ENCODE data around the gene TICAM1. TPM values are rescaled to one million over a fixed set of nuclear protein-coding genes. Genes with fewer than 3 reads are reported as not detected.
A peak's percentile ranks its signal among the peaks of the same experiment; 100 is the strongest.
"Not testable (repeated sequence)": the region's sequence is repeated elsewhere in the genome, so short reads cannot be mapped to it uniquely, and the experiment has no call there.

The TICAM1 gene
- total and polyA plus RNA-seq, 2 donors, result 0.66 to 4.7 TPM

GRCh38 chr19:4868286-4868834 is 36.8 kb upstream of the TICAM1 start:
- Histone ChIP-seq H3K9me3 (ENCODE audit: control insufficient read depth in 2 of 2, insufficient read depth in 1 of 2, low read length in 1 of 2) (no peaks in the 10 kb centered on the region), H3K27me3 (ENCODE audit: control insufficient read depth in 2 of 2, insufficient read depth in 1 of 2, low read length in 1 of 2) (no peaks in the 10 kb centered on the region), H3K4me3 (ENCODE audit: low read length in 2 of 2) (no peak overlapping the region), H3K27ac (ENCODE audit: low read depth in 1 of 2, low read length in 1 of 2) (no peak overlapping the region), H3K36me3 (ENCODE audit: control insufficient read depth in 2 of 2, insufficient read depth in 2 of 2, low read length in 1 of 2) (peaks cover 0 to 5% of the 10 kb centered on the region in 2 donors), H3K4me1 (ENCODE audit: control insufficient read depth in 2 of 2, insufficient read depth in 2 of 2, low read length in 2 of 2) (peaks cover 2 to 34% of the 10 kb centered on the region in 2 donors)
- 96% methylated on average over 10 of the region's 10 CpGs for WGBS
- no peak for DNase-seq (ENCODE audit: low read depth in 6 of 9, low spot score in 9 of 9)

- H3K9me3 ChIP-seq (ENCODE audit: control insufficient read depth in 2 of 2, insufficient read depth in 1 of 2, low read length in 1 of 2), result no peaks in the 10 kb centered on the region
- peak within 1 kb of the TSS; percentile 81 to 86 for H3K27ac ChIP-seq (ENCODE audit: low read depth in 1 of 2, low read length in 1 of 2)
- peaks cover 0 to 28% of the 10 kb centered on the region in 2 donors for H3K4me1 ChIP-seq (ENCODE audit: control insufficient read depth in 2 of 2, insufficient read depth in 2 of 2, low read length in 2 of 2)
- peak within 1 kb of the TSS; percentile 82 to 85 for H3K4me3 ChIP-seq (ENCODE audit: low read length in 2 of 2)
- DNase-seq (ENCODE audit: low read depth in 6 of 9, low spot score in 9 of 9), result peak; percentile 55 to 91 (median 82)
- H3K36me3 ChIP-seq (ENCODE audit: control insufficient read depth in 2 of 2, insufficient read depth in 2 of 2, low read length in 1 of 2), result peaks cover 0 to 5% of the 10 kb centered on the region in 2 donors
- H3K27me3 ChIP-seq (ENCODE audit: control insufficient read depth in 2 of 2, insufficient read depth in 1 of 2, low read length in 1 of 2), result no peaks in the 10 kb centered on the region
- WGBS, result 7% methylated on average over 46 of the region's 46 CpGs
These were observed 36.2 kb upstream of the TICAM1 start, which contains the start of gene PLIN3 for GRCh38 chr19:4867534-4868285. PLIN3 (minus strand) TSS chr19:4867667; CDS start chr19:4861394, 6,273 bp downstream.

GRCh38 chr19:4866595-4867424 is 35.3 kb upstream of the TICAM1 start:
- H3K27ac ChIP-seq (ENCODE audit: low read depth in 1 of 2, low read length in 1 of 2), result peak overlapping the region; percentile 81 to 86
- peak in 4 of 9 donors; percentile 61 to 83 (median 66) for DNase-seq (ENCODE audit: low read depth in 6 of 9, low spot score in 9 of 9)

GRCh38 chr19:4861147-4861546 is 29.6 kb upstream of the TICAM1 start:
- peaks cover 32 to 41% of the 10 kb centered on the region in 2 donors for H3K36me3 ChIP-seq (ENCODE audit: control insufficient read depth in 2 of 2, insufficient read depth in 2 of 2, low read length in 1 of 2)

More at GRCh38 chr19:4866595-4867424, 35.3 kb upstream of the TICAM1 start:
- Histone ChIP-seq H3K9me3 (ENCODE audit: control insufficient read depth in 2 of 2, insufficient read depth in 1 of 2, low read length in 1 of 2) (no peaks in the 10 kb centered on the region), H3K4me1 (ENCODE audit: control insufficient read depth in 2 of 2, insufficient read depth in 2 of 2, low read length in 2 of 2) (peaks cover 0 to 23% of the 10 kb centered on the region in 2 donors), H3K27me3 (ENCODE audit: control insufficient read depth in 2 of 2, insufficient read depth in 1 of 2, low read length in 1 of 2) (no peaks in the 10 kb centered on the region), H3K4me3 (ENCODE audit: low read length in 2 of 2) (peak overlapping the region; percentile 82 to 85), H3K36me3 (ENCODE audit: control insufficient read depth in 2 of 2, insufficient read depth in 2 of 2, low read length in 1 of 2) (peaks cover 5% of the 10 kb centered on the region in 2 donors)
- WGBS, result 4% methylated on average over 22 of the region's 22 CpGs

GRCh38 chr19:4859697-4860096 is 28.2 kb upstream of the TICAM1 start:
- no peaks in the 10 kb centered on the region for H3K27me3 ChIP-seq (ENCODE audit: control insufficient read depth in 2 of 2, insufficient read depth in 1 of 2, low read length in 1 of 2)
- WGBS, result 99% methylated on average over 11 of the region's 11 CpGs
- H3K4me1 ChIP-seq (ENCODE audit: control insufficient read depth in 2 of 2, insufficient read depth in 2 of 2, low read length in 2 of 2), result no peaks in the 10 kb centered on the region
- DNase-seq (ENCODE audit: low read depth in 6 of 9, low spot score in 9 of 9), result no peak
- peaks cover 40 to 50% of the 10 kb centered on the region in 2 donors for H3K36me3 ChIP-seq (ENCODE audit: control insufficient read depth in 2 of 2, insufficient read depth in 2 of 2, low read length in 1 of 2)
- no peak overlapping the region for H3K27ac ChIP-seq (ENCODE audit: low read depth in 1 of 2, low read length in 1 of 2)
- no peak overlapping the region for H3K4me3 ChIP-seq (ENCODE audit: low read length in 2 of 2)
- no peaks in the 10 kb centered on the region for H3K9me3 ChIP-seq (ENCODE audit: control insufficient read depth in 2 of 2, insufficient read depth in 1 of 2, low read length in 1 of 2)

More at GRCh38 chr19:4861147-4861546, 29.6 kb upstream of the TICAM1 start:
- no peak for DNase-seq (ENCODE audit: low read depth in 6 of 9, low spot score in 9 of 9)
- H3K4me1 ChIP-seq (ENCODE audit: control insufficient read depth in 2 of 2, insufficient read depth in 2 of 2, low read length in 2 of 2), result peaks cover 0 to 1% of the 10 kb centered on the region in 2 donors
- no peaks in the 10 kb centered on the region for H3K9me3 ChIP-seq (ENCODE audit: control insufficient read depth in 2 of 2, insufficient read depth in 1 of 2, low read length in 1 of 2)
- 94% methylated on average over 10 of the region's 10 CpGs for WGBS
- H3K4me3 ChIP-seq (ENCODE audit: low read length in 2 of 2), result no peak overlapping the region
- no peaks in the 10 kb centered on the region for H3K27me3 ChIP-seq (ENCODE audit: control insufficient read depth in 2 of 2, insufficient read depth in 1 of 2, low read length in 1 of 2)
- no peak overlapping the region for H3K27ac ChIP-seq (ENCODE audit: low read depth in 1 of 2, low read length in 1 of 2)

GRCh38 chr19:4856468-4856867 is 25.0 kb upstream of the TICAM1 start:
- H3K4me3 ChIP-seq (ENCODE audit: low read length in 2 of 2); DNase-seq (ENCODE audit: low read depth in 6 of 9, low spot score in 9 of 9); H3K4me1 ChIP-seq (ENCODE audit: control insufficient read depth in 2 of 2, insufficient read depth in 2 of 2, low read length in 2 of 2); H3K27ac ChIP-seq (ENCODE audit: low read depth in 1 of 2, low read length in 1 of 2); H3K27me3 ChIP-seq (ENCODE audit: control insufficient read depth in 2 of 2, insufficient read depth in 1 of 2, low read length in 1 of 2); H3K9me3 ChIP-seq (ENCODE audit: control insufficient read depth in 2 of 2, insufficient read depth in 1 of 2, low read length in 1 of 2): not testable (repeated sequence)
- WGBS, result 94% methylated on average over 12 of the region's 12 CpGs
- H3K36me3 ChIP-seq (ENCODE audit: control insufficient read depth in 2 of 2, insufficient read depth in 2 of 2, low read length in 1 of 2), result peaks cover 43 to 60% of the 10 kb centered on the region in 2 donors

- not testable (repeated sequence) for DNase-seq (ENCODE audit: low read depth in 6 of 9, low spot score in 9 of 9); H3K27ac ChIP-seq (ENCODE audit: low read depth in 1 of 2, low read length in 1 of 2); H3K27me3 ChIP-seq (ENCODE audit: control insufficient read depth in 2 of 2, insufficient read depth in 1 of 2, low read length in 1 of 2); H3K9me3 ChIP-seq (ENCODE audit: control insufficient read depth in 2 of 2, insufficient read depth in 1 of 2, low read length in 1 of 2); H3K4me1 ChIP-seq (ENCODE audit: control insufficient read depth in 2 of 2, insufficient read depth in 2 of 2, low read length in 2 of 2); H3K4me3 ChIP-seq (ENCODE audit: low read length in 2 of 2)
- peaks cover 32 to 62% of the 10 kb centered on the region in 2 donors for H3K36me3 ChIP-seq (ENCODE audit: control insufficient read depth in 2 of 2, insufficient read depth in 2 of 2, low read length in 1 of 2)
- WGBS, result 91% methylated on average over 8 of the region's 8 CpGs
These were observed 22.0 kb upstream of the TICAM1 start for GRCh38 chr19:4853506-4853905.

DNA sequence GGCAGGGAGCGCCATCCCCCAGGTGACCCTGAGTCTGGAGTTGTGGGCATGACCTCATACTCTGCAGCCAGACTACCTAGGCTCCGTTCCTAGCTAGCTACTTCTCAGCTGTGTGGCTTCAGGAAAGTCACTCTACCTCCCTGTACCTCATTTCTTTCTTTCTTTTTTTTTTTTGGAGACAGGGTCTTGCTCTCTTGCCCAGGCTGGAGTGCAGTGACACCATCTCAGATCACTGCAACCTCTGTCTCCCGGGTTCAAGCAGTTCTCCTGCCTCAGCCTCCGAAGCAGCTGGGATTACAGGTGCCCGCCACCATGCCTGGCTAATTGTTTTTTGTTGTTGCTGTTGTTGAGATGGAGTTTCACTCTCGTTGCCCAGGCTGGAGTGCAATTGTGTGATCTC is 21.0 kb upstream of the TICAM1 start:
- no peak for DNase-seq (ENCODE audit: low read depth in 6 of 9, low spot score in 9 of 9)
- Histone ChIP-seq H3K9me3 (ENCODE audit: control insufficient read depth in 2 of 2, insufficient read depth in 1 of 2, low read length in 1 of 2) (no peaks in the 10 kb centered on the region), H3K36me3 (ENCODE audit: control insufficient read depth in 2 of 2, insufficient read depth in 2 of 2, low read length in 1 of 2) (peaks cover 41 to 70% of the 10 kb centered on the region in 2 donors), H3K27ac (ENCODE audit: low read depth in 1 of 2, low read length in 1 of 2) (no peak overlapping the region), H3K27me3 (ENCODE audit: control insufficient read depth in 2 of 2, insufficient read depth in 1 of 2, low read length in 1 of 2) (no peaks in the 10 kb centered on the region), H3K4me3 (ENCODE audit: low read length in 2 of 2) (no peak overlapping the region), H3K4me1 (ENCODE audit: control insufficient read depth in 2 of 2, insufficient read depth in 2 of 2, low read length in 2 of 2) (no peaks in the 10 kb centered on the region)
- 97% methylated on average over 6 of the region's 6 CpGs for WGBS
